HFF-Myc (cell line): Measurements from ENCODE around the gene PLXNB2.

ENCODE experiments used
- DNase-seq: peaks from one replicate; pipeline ENCODE4 v3.0.0-alpha.2; 2011; ENCODE audit warnings: low read depth; ENCODE audit errors: extremely low read depth
- H3K4me3 ChIP-seq: replicated peaks from 2 replicates; pipeline ENCODE4 v1.5.1; 2011; ENCODE audit warnings: low read depth, mild to moderate bottlenecking, control low read depth, low read length
- TF ChIP-seq, protein P1 (sequence below): IDR thresholded peaks from 2 replicates; pipeline ENCODE4 v1.5.1; 2012; ENCODE audit warnings: mild to moderate bottlenecking, low read depth, low read length, control low read depth; ENCODE audit errors: missing control alignments

Gene PLXNB2

DNA sequence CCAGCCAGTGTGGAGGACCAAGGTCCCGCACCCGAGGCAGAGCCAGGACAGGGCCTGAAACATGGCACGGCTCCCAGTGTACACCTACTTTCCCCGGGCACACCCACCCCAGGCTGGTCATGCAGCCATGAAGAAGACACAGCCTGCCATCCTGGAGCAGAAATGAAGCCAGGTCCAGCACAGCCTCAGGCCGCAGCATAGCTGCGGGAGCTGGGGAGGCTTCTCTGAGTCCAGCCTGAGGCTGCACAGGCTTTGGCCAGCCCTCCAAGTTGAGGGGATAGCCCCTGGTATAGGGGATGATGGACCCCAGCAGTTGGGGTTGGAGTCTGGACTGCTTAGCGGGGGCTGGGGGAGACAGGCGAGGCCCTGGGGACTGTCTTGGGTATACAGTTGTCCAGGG is 53.5 kb downstream of the PLXNB2 start:
- no peak for DNase-seq
- TF ChIP-seq, protein P1, sequence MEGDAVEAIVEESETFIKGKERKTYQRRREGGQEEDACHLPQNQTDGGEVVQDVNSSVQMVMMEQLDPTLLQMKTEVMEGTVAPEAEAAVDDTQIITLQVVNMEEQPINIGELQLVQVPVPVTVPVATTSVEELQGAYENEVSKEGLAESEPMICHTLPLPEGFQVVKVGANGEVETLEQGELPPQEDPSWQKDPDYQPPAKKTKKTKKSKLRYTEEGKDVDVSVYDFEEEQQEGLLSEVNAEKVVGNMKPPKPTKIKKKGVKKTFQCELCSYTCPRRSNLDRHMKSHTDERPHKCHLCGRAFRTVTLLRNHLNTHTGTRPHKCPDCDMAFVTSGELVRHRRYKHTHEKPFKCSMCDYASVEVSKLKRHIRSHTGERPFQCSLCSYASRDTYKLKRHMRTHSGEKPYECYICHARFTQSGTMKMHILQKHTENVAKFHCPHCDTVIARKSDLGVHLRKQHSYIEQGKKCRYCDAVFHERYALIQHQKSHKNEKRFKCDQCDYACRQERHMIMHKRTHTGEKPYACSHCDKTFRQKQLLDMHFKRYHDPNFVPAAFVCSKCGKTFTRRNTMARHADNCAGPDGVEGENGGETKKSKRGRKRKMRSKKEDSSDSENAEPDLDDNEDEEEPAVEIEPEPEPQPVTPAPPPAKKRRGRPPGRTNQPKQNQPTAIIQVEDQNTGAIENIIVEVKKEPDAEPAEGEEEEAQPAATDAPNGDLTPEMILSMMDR = no peak
- no peak overlapping the region for H3K4me3 ChIP-seq

DNA sequence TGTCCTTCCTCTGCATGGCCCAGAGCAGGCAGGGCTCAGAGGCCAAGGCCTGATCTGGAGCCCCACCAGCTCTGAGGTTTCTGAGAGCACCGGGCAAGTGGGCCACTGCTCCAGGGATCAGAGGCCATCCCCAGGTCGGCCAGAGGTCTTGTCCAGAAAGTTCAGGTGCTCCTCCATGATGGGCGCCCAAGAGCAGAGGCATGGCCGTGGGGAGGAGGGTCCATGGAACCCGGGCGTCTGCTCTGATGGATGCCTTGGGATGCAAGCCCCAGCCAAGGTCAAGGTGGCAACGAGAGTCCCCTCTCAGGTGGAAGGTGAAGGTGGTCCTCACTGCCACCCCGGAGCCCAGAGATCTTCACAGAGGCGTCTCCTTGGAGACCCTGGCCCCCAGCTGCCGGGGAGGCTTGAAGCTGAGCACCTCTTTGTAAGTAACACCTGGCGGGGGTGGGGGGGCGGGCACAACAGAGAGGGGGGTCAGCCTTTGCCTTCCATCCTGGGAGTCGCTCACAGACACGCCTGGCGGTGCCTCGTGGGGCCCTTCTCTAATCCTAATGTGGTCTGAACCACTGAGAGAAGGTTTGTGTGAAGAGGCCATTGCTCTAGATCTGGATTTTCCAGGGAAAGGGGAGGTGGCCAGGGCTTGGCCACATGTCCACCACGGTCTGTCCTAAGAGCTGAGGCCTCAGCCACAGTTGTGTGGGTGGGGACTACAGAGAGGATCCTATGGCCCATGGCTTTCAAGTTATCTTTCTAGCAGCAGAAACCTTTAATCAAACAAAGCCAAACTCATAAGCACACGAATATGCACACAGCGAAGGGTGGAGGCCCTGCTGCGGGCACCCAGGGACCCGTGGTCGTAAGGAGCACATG is 54.2 kb downstream of the PLXNB2 start:
- DNase-seq = no peak
- no peak overlapping the region for H3K4me3 ChIP-seq
- TF ChIP-seq, protein P1 = no peak

DNA sequence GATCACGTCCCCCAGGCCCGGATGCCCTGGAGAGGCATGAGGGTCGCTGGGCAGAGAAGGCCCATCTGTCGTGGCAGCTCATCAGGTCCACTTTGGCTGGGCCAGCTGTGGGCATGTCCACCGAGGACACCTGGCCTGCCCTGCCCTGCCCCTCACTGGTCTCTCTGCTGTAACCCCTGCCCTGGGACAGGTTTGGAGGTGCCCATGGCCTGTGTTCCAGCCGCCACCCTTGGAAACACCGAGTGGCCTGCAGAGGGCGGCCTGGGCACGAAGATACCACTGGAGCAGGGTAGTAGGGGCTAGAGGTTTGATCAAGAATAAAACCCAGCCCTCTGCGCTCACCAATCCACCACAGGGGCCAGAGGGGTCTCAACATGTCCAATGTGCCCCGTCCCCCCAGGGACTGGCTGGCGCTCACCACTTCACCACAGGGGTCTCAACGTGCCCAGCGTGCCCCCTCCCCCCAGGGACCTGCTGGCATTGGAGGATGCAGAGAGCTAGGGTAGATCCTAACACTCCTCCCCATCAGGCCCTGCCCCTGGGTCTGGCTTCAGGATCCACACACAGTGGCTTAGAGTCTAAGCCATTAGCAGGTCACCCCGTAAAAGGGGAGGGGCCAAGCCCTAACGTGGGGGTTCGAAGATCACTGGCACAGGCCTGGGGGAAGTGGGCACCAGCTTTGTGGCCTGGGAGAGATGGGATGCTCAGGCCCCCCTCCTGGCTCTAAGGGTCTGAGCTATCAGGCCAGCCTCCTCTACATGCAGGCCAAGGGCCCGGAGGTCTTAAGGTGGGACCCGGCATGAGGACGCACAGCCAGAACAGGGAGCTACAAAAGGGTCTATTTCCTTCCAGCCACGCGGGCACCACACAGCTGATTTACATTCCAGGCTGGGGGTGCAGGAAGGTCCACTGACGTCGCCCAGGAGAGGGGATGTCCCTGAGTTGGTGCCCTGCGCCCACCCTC is 55.1 kb downstream of the PLXNB2 start:
- TF ChIP-seq, protein P1 = peak; percentile 72
- H3K4me3 ChIP-seq = no peak overlapping the region
- no peak for DNase-seq

DNA sequence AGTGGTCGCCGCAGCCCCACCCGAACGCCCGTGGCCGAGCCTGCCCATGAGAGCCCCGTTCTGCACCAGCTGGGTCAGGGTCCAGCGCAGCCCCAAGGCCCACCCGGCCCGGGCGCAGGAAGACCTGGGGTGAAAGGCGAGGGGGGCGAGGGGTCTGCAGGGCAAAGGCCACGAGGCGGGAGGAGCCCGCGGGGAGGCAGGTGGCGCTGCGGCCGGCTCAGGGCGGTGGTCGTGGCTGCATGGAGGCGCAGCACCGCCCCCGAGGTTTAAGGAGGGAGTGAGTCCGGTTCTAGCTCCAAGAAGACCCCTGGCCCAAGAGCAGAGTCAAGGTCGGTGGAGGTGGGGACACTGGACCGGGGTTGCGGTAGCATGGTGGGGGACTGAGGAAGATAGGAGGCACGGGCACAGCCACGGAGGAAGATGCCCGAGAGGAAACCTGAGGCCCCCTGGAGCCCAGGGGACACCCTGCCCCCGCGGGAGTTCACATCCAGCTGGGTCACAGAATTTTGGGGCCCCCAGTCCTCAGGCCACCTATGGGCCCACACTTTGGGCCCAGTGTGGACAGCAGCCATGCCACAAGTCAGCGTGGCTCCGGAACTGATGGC is 55.9 kb downstream of the PLXNB2 start:
- H3K4me3 ChIP-seq = peak overlapping the region; percentile 74
- TF ChIP-seq, protein P1 = no peak
- no peak for DNase-seq

DNA sequence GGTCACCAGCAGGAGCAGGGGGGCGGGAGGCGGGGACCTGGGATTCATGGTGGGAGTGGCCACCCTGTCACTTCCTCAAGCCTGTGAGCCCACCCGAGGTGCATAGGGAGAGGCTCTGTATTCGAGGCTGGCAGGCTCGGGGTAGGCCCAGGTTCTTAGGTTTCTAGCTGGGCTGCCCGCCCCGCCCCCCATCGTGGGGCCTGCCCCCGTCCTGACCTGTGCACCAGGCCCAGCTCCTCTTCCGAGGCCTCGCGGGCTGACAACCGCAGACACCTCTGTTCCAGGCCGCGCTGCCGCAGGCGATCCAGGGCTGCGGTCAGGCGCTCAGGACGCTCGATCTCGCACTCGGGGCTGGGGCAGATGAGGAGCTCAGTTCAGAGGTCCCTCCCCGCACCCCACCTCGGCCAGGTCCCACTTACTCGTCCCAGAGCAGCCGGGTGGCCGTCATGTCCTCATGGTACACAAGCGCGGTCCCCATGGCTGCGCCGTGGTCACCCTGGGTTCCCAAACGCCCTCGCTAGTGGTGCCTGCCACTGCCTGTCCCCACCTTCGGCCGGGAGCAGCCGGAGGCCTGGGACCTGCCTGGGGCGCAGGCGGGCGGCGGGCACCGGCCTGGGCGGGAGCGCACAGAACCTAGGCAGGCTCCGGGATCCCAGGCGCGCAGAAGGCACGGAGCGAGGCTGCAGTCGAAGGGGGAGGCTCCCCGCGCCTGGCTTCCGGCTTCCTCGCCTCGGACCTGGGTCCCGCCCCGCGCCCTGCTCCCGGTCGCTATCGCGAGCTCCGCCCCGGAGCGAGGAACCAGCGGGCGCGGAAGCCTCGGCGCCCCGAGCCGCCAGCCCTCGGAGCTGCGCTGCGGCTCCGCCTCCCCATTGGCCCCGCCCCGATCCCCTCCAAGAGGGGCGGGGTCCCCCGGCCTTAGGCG is 56.6 kb downstream of the PLXNB2 start, which contains the start of gene HDAC10:
HDAC10 (minus strand) TSS at position 711 of the 922 bp plus-strand sequence; CDS start at position 478, 233 bp downstream.
- H3K4me3 ChIP-seq = peak within 1 kb of the TSS; percentile 74
- DNase-seq = no peak
- TF ChIP-seq, protein P1 = no peak
